Medulla oblongata (tissue), 1 donor: ENCODE measurements around the gene KCNAB2.

Experiments
- DNase-seq: peaks from one replicate; pipeline ENCODE4 v3.0.0-alpha.2; 2015; ENCODE audit errors: extremely low spot score

KCNAB2 gene

GRCh38 chr1:6108476-6108875 is 62.8 kb downstream of the KCNAB2 start:
- DNase-seq, result no peak

- DNase-seq, result no peak
These were observed 63.4 kb downstream of the KCNAB2 start for GRCh38 chr1:6108937-6109614.

- no peak for DNase-seq
These were observed 64.0 kb downstream of the KCNAB2 start for GRCh38 chr1:6109688-6110087.

- no peak for DNase-seq
These were observed 64.6 kb downstream of the KCNAB2 start for GRCh38 chr1:6110326-6110725.

GRCh38 chr1:6111571-6111970 is 65.9 kb downstream of the KCNAB2 start:
- DNase-seq, result no peak

GRCh38 chr1:6111991-6112689 is 66.5 kb downstream of the KCNAB2 start:
- DNase-seq, result no peak

- no peak for DNase-seq
These were observed 67.0 kb downstream of the KCNAB2 start for GRCh38 chr1:6112690-6113005.

GRCh38 chr1:6113116-6113515 is 67.4 kb downstream of the KCNAB2 start:
- DNase-seq, result no peak

- DNase-seq, result no peak
These were observed 68.1 kb downstream of the KCNAB2 start for GRCh38 chr1:6113745-6114144.

GRCh38 chr1:6116137-6116536 is 70.4 kb downstream of the KCNAB2 start:
- DNase-seq, result no peak

- DNase-seq, result no peak
These were observed 71.4 kb downstream of the KCNAB2 start for GRCh38 chr1:6117064-6117463.

GRCh38 chr1:6117624-6118023 is 71.9 kb downstream of the KCNAB2 start:
- no peak for DNase-seq

GRCh38 chr1:6118415-6118814 is 72.7 kb downstream of the KCNAB2 start:
- DNase-seq, result no peak

- DNase-seq, result no peak
These were observed 75.3 kb downstream of the KCNAB2 start for GRCh38 chr1:6121021-6121421.

GRCh38 chr1:6121651-6122370 is 76.1 kb downstream of the KCNAB2 start:
- no peak for DNase-seq

GRCh38 chr1:6123083-6123482 is 77.4 kb downstream of the KCNAB2 start:
- DNase-seq, result no peak

- no peak for DNase-seq
These were observed 78.1 kb downstream of the KCNAB2 start for GRCh38 chr1:6123816-6124215.

- DNase-seq, result no peak
These were observed 78.7 kb downstream of the KCNAB2 start for GRCh38 chr1:6124341-6124740.

- no peak for DNase-seq
These were observed 79.2 kb downstream of the KCNAB2 start for GRCh38 chr1:6124746-6125365.

- DNase-seq, result no peak
These were observed 79.7 kb downstream of the KCNAB2 start for GRCh38 chr1:6125366-6125765.

- no peak for DNase-seq
These were observed 80.3 kb downstream of the KCNAB2 start for GRCh38 chr1:6126028-6126427.

- DNase-seq, result no peak
These were observed 80.9 kb downstream of the KCNAB2 start for GRCh38 chr1:6126521-6127067.
